Fibroblast of skin of right quadriceps (primary cell): ENCODE measurements around the gene SUMO1.
A peak's percentile ranks its signal among the peaks of the same experiment; 100 is the strongest.

Source experiments
- DNase-seq: peaks from one replicate; pipeline ENCODE4 v3.0.0-alpha.2; 2013

SUMO1 gene

GRCh38 chr2:202196727-202197126 lies 41.7 kb downstream of the SUMO1 start:
- DNase-seq: no peak

GRCh38 chr2:202194418-202194817 lies 44.0 kb downstream of the SUMO1 start:
- no peak for DNase-seq

GRCh38 chr2:202193881-202194353 lies 44.5 kb downstream of the SUMO1 start:
- DNase-seq: peak; percentile 24

GRCh38 chr2:202193305-202193704 lies 45.1 kb downstream of the SUMO1 start:
- no peak for DNase-seq

- DNase-seq: no peak
These were observed 50.8 kb downstream of the SUMO1 start for GRCh38 chr2:202187570-202187969.

- DNase-seq: no peak
These were observed 51.7 kb downstream of the SUMO1 start for GRCh38 chr2:202186641-202187202.

GRCh38 chr2:202185156-202185555 lies 53.2 kb downstream of the SUMO1 start:
- no peak for DNase-seq

GRCh38 chr2:202184557-202184956 lies 53.8 kb downstream of the SUMO1 start:
- no peak for DNase-seq

- DNase-seq: peak; percentile 79
These were observed 59.9 kb downstream of the SUMO1 start for GRCh38 chr2:202178346-202178958.

GRCh38 chr2:202172439-202173211 lies 65.8 kb downstream of the SUMO1 start:
- DNase-seq: no peak

- peak; percentile 52 for DNase-seq
These were observed 67.1 kb downstream of the SUMO1 start for GRCh38 chr2:202171241-202171825.

- DNase-seq: no peak
These were observed 68.5 kb downstream of the SUMO1 start for GRCh38 chr2:202169832-202170424.

- no peak for DNase-seq
These were observed 69.3 kb downstream of the SUMO1 start for GRCh38 chr2:202169131-202169530.

- DNase-seq: peak; percentile 78
These were observed 72.5 kb downstream of the SUMO1 start for GRCh38 chr2:202165945-202166344.

GRCh38 chr2:202165208-202165607 lies 73.2 kb downstream of the SUMO1 start:
- DNase-seq: no peak

- no peak for DNase-seq
These were observed 74.0 kb downstream of the SUMO1 start for GRCh38 chr2:202164411-202164810.

GRCh38 chr2:202161151-202161835 lies 77.1 kb downstream of the SUMO1 start:
- DNase-seq: peak; percentile 75

GRCh38 chr2:202158796-202159195 lies 79.6 kb downstream of the SUMO1 start:
- peak; percentile 47 for DNase-seq

GRCh38 chr2:202157211-202157990 lies 81.0 kb downstream of the SUMO1 start:
- DNase-seq: peak; percentile 32
